HL-60 (cell line): Measurements from ENCODE around the gene CLEC6A.

Source experiments
- DNase-seq, 2 experiments: peaks; one replicate each; pipeline ENCODE4 v3.0.0-alpha.2; 2010 to 2020; ENCODE audit warnings: low read depth in 1 of 2, low spot score in 1 of 2
- H3K27ac ChIP-seq: fragments of 250-450 bp; sonication (Bioruptor Pico); replicated peaks from 2 replicates; pipeline ENCODE4 v1.5.1; 2020; ENCODE audit warnings: mild to moderate bottlenecking, moderate library complexity
- H3K27me3 ChIP-seq: fragments of 250-450 bp; sonication (Bioruptor Pico); 2 replicates; pipeline ENCODE4 v1.5.1; 2021; ENCODE audit warnings: mild to moderate bottlenecking, moderate library complexity; ENCODE audit not compliant: insufficient read depth, poor library complexity, severe bottlenecking
- H3K4me3 ChIP-seq: replicated peaks from 2 replicates; pipeline ENCODE4 v1.5.1; 2011; ENCODE audit warnings: mild to moderate bottlenecking, control low read depth, low read length; ENCODE audit not compliant: insufficient read depth
- GABPA ChIP-seq: IDR thresholded peaks from 2 replicates; pipeline ENCODE4 v1.6.1; 2012; ENCODE audit warnings: low read depth
- POLR2AphosphoS5 ChIP-seq: IDR thresholded peaks from 2 replicates; pipeline ENCODE4 v1.6.1; 2012; ENCODE audit warnings: low read depth
- SPI1 ChIP-seq: IDR thresholded peaks from 2 replicates; pipeline ENCODE4 v1.6.1; 2012; ENCODE audit warnings: low read depth, mild to moderate bottlenecking, borderline replicate concordance
- TF ChIP-seq, protein P1 (sequence below): IDR thresholded peaks from one replicate; pipeline ENCODE4 v1.5.1; 2011; ENCODE audit warnings: low read length, control low read depth, inconsistent platforms; ENCODE audit not compliant: insufficient read depth
- TF ChIP-seq, protein P2 (sequence below): IDR thresholded peaks from 2 replicates; pipeline ENCODE4 v1.6.1; 2012; ENCODE audit warnings: low read depth; ENCODE audit not compliant: insufficient replicate concordance

CLEC6A gene

GRCh38 chr12:8446642-8447547 lies 8.9 kb upstream of the CLEC6A start:
- Histone ChIP-seq H3K27me3 (no peaks in the 10 kb centered on the region), H3K27ac (no peak overlapping the region), H3K4me3 (no peak overlapping the region)
- TF ChIP-seq POLR2AphosphoS5, result no peak
- TF ChIP-seq, protein P1, sequence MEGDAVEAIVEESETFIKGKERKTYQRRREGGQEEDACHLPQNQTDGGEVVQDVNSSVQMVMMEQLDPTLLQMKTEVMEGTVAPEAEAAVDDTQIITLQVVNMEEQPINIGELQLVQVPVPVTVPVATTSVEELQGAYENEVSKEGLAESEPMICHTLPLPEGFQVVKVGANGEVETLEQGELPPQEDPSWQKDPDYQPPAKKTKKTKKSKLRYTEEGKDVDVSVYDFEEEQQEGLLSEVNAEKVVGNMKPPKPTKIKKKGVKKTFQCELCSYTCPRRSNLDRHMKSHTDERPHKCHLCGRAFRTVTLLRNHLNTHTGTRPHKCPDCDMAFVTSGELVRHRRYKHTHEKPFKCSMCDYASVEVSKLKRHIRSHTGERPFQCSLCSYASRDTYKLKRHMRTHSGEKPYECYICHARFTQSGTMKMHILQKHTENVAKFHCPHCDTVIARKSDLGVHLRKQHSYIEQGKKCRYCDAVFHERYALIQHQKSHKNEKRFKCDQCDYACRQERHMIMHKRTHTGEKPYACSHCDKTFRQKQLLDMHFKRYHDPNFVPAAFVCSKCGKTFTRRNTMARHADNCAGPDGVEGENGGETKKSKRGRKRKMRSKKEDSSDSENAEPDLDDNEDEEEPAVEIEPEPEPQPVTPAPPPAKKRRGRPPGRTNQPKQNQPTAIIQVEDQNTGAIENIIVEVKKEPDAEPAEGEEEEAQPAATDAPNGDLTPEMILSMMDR, result no peak
- TF ChIP-seq SPI1, result no peak
- TF ChIP-seq, protein P2, sequence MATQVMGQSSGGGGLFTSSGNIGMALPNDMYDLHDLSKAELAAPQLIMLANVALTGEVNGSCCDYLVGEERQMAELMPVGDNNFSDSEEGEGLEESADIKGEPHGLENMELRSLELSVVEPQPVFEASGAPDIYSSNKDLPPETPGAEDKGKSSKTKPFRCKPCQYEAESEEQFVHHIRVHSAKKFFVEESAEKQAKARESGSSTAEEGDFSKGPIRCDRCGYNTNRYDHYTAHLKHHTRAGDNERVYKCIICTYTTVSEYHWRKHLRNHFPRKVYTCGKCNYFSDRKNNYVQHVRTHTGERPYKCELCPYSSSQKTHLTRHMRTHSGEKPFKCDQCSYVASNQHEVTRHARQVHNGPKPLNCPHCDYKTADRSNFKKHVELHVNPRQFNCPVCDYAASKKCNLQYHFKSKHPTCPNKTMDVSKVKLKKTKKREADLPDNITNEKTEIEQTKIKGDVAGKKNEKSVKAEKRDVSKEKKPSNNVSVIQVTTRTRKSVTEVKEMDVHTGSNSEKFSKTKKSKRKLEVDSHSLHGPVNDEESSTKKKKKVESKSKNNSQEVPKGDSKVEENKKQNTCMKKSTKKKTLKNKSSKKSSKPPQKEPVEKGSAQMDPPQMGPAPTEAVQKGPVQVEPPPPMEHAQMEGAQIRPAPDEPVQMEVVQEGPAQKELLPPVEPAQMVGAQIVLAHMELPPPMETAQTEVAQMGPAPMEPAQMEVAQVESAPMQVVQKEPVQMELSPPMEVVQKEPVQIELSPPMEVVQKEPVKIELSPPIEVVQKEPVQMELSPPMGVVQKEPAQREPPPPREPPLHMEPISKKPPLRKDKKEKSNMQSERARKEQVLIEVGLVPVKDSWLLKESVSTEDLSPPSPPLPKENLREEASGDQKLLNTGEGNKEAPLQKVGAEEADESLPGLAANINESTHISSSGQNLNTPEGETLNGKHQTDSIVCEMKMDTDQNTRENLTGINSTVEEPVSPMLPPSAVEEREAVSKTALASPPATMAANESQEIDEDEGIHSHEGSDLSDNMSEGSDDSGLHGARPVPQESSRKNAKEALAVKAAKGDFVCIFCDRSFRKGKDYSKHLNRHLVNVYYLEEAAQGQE, result no peak
- no peak for TF ChIP-seq GABPA
- no peak for DNase-seq

- H3K4me3 ChIP-seq, result no peak overlapping the region
- no peak overlapping the region for H3K27ac ChIP-seq
- no peak for DNase-seq
- H3K27me3 ChIP-seq, result no peaks in the 10 kb centered on the region
- TF ChIP-seq, protein P1, result no peak
- TF ChIP-seq SPI1 (no peak), GABPA (no peak), POLR2AphosphoS5 (no peak)
- TF ChIP-seq, protein P2, result no peak
Measured at GRCh38 chr12:8449355-8449859, 6.4 kb upstream of the CLEC6A start.

DNA sequence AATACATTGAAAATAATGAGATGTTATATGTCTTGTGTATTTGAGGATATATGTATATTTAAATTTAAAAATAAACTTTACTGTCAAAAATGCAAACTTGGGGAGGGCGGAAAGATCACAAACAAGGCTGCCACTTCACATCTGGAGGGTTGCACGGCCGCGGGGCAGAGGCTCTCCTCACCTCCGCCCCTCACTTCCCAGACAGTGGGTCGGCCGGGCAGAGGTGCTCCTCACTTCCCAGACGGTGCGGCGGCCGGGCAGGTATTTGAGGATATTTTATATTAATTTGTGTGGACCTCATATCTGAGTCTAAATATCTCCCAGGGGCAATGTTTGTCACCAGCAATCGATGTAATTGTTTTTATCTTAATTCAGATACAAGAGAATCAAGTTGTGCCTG lies 3.7 kb upstream of the CLEC6A start:
- DNase-seq, result no peak
- Histone ChIP-seq H3K27me3 (no peaks in the 10 kb centered on the region), H3K4me3 (no peak overlapping the region), H3K27ac (no peak overlapping the region)
- TF ChIP-seq, protein P1, result no peak
- TF ChIP-seq, protein P2, result no peak
- no peak for TF ChIP-seq GABPA
- no peak for TF ChIP-seq SPI1
- TF ChIP-seq POLR2AphosphoS5, result no peak
